GM23338 (cell line): ENCODE measurements around the gene MCMBP.

Experiments used
- CTCF ChIP-seq, 2 experiments: fragments of 200-600 bp in 1 of 2; sonication (generic) in 1 of 2; conservative IDR thresholded peaks; 2 replicates each; pipeline versions ENCODE4 v1.5.1 to v1.6.1; 2016 to 2017; ENCODE audit warnings: antibody characterized with exemption in 2 of 2, low read depth in 2 of 2, mild to moderate bottlenecking in 2 of 2, moderate library complexity in 1 of 2
- EZH2phosphoT487 ChIP-seq: fragments of 200-600 bp; sonication (generic); IDR thresholded peaks from one replicate; pipeline ENCODE4 v1.8.1; 2018; ENCODE audit warnings: antibody characterized with exemption; ENCODE audit not compliant: unreplicated experiment
- JUNB ChIP-seq: IDR thresholded peaks from one replicate; pipeline ENCODE4 v1.6.1; 2016; ENCODE audit warnings: antibody characterized with exemption; ENCODE audit not compliant: unreplicated experiment
- POLR2AphosphoS5 ChIP-seq: IDR thresholded peaks from 2 replicates; pipeline ENCODE4 v1.6.1; 2016; ENCODE audit warnings: antibody characterized with exemption, low read depth
- TF ChIP-seq, protein P1 (sequence below): IDR thresholded peaks from one replicate; pipeline ENCODE4 v1.6.1; 2018; ENCODE audit warnings: antibody characterized with exemption; ENCODE audit not compliant: unreplicated experiment

DNA sequence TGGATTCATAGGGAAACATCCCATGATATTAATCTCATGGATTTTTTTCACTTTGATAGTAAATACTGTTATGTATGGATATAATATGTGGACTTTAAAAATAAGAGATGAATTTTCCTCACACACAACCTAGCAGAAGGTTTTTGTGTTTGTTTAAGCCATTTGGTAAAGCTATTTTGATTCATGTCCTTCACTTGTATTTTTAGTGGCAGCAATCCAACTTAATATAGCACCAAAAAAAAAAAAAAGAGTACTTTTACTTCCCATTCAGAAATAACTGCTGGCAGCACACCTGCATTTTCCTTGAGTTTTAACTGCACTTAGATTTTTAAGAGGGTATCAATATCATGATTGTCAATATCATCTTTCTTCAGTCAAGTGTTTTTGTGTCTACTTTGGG, 60.0 kb downstream of the MCMBP start:
- no peak for TF ChIP-seq CTCF (conservative IDR thresholded peaks at IDR 0.05; ENCODE audit: low read depth in 2 of 2)
- TF ChIP-seq EZH2phosphoT487: no peak
- no peak for TF ChIP-seq JUNB
- no peak for TF ChIP-seq POLR2AphosphoS5
- TF ChIP-seq, protein P1, sequence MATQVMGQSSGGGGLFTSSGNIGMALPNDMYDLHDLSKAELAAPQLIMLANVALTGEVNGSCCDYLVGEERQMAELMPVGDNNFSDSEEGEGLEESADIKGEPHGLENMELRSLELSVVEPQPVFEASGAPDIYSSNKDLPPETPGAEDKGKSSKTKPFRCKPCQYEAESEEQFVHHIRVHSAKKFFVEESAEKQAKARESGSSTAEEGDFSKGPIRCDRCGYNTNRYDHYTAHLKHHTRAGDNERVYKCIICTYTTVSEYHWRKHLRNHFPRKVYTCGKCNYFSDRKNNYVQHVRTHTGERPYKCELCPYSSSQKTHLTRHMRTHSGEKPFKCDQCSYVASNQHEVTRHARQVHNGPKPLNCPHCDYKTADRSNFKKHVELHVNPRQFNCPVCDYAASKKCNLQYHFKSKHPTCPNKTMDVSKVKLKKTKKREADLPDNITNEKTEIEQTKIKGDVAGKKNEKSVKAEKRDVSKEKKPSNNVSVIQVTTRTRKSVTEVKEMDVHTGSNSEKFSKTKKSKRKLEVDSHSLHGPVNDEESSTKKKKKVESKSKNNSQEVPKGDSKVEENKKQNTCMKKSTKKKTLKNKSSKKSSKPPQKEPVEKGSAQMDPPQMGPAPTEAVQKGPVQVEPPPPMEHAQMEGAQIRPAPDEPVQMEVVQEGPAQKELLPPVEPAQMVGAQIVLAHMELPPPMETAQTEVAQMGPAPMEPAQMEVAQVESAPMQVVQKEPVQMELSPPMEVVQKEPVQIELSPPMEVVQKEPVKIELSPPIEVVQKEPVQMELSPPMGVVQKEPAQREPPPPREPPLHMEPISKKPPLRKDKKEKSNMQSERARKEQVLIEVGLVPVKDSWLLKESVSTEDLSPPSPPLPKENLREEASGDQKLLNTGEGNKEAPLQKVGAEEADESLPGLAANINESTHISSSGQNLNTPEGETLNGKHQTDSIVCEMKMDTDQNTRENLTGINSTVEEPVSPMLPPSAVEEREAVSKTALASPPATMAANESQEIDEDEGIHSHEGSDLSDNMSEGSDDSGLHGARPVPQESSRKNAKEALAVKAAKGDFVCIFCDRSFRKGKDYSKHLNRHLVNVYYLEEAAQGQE: no peak
